ENCODE data around the gene CD44. TPM values are rescaled to one million over a fixed set of nuclear protein-coding genes. Genes with fewer than 3 reads are reported as not detected.

The CD44 gene
- total RNA-seq, 1 experiment from 2014 or later, result 6.1 TPM

- Histone ChIP-seq H3K27ac (ENCODE audit: insufficient read length, low read depth, low read length) (no peak overlapping the region), H3K14ac (ENCODE audit: insufficient read depth, low read length) (no peak overlapping the region), H2AK5ac (ENCODE audit: insufficient read length, low read length) (no peak overlapping the region), H3K9ac (ENCODE audit: extremely low read depth, insufficient read length, low read length) (no peak overlapping the region), H4K20me1 (ENCODE audit: control insufficient read depth, insufficient read depth, insufficient read length) (no peaks in the 10 kb centered on the region), H3K79me1 (ENCODE audit: insufficient read depth, low read depth, low read length, poor library complexity, severe bottlenecking) (no peaks in the 10 kb centered on the region), H2BK120ac (ENCODE audit: low read depth, low read length, poor library complexity, severe bottlenecking) (no peak overlapping the region), H4K91ac (ENCODE audit: insufficient read length, low read depth, low read length) (no peak overlapping the region), H2AFZ (ENCODE audit: low read length) (no peak overlapping the region), H4K5ac (ENCODE audit: insufficient read length, low read depth, low read length) (no peak overlapping the region), H3K4me1 (ENCODE audit: insufficient read depth, low read length) (no peaks in the 10 kb centered on the region), H4K8ac (replicated peaks; ENCODE audit: insufficient read length, low read depth, low read length) (no peak overlapping the region), H2BK5ac (ENCODE audit: insufficient read length, low read length) (no peak overlapping the region), H2BK12ac (ENCODE audit: insufficient read length, low read depth, low read length) (no peak overlapping the region), H2BK20ac (ENCODE audit: low read depth, low read length, poor library complexity, severe bottlenecking) (no peak overlapping the region), H2BK15ac (ENCODE audit: low read depth, low read length) (no peak overlapping the region), H3K23me2 (ENCODE audit: insufficient read length, low read depth, low read length, poor library complexity, severe bottlenecking) (no peaks in the 10 kb centered on the region), H3K27me3 (ENCODE audit: insufficient read depth, low read length) (no peaks in the 10 kb centered on the region), H3K79me2 (ENCODE audit: insufficient read depth, low read length) (no peaks in the 10 kb centered on the region), H3K4ac (ENCODE audit: low read depth, low read length) (no peak overlapping the region), H3K23ac (ENCODE audit: insufficient read length, low read depth, low read length) (no peak overlapping the region), H3K9me3 (ENCODE audit: control insufficient read depth, low read depth, low read length) (no peaks in the 10 kb centered on the region), H3T11ph (ENCODE audit: low read length) (no peak overlapping the region), H3K4me2 (ENCODE audit: insufficient read depth, insufficient read length, low read length) (no peak overlapping the region), H3K18ac (ENCODE audit: insufficient read length, low read depth, low read length) (no peak overlapping the region), H3K56ac (ENCODE audit: insufficient read length, low read depth, low read length) (no peak overlapping the region)
- Mint-ChIP-seq H3K27ac (no peak overlapping the region), H3K4me3 (no peak overlapping the region), H3K27me3 (ENCODE audit: low read depth) (peaks cover 30% of the 10 kb centered on the region), H3K36me3 (ENCODE audit: insufficient read depth in 1 of 3, low read depth in 3 of 3) (no peaks in the 10 kb centered on the region), H3K4me1 (peaks cover 0 to 4% of the 10 kb centered on the region in 2 experiments; a peak in 2 of 4 replicates), H3K9me3 (no peaks in the 10 kb centered on the region)
- TF ChIP-seq CTCF (conservative IDR thresholded peaks at IDR 0.05), result no peak
- WGBS (ENCODE audit: extremely low coverage, insufficient read length, low lambda C conversion rate), result no CpG with 5 or more reads among the region's 2 CpGs
- DNase-seq, result no peak
Observed at GRCh38 chr11:35121326-35121865, 17.6 kb upstream of the CD44 start.
